Astrocyte (in vitro differentiated cells and primary cell): ENCODE data around the gene GPR39. TPM values are rescaled to one million over a fixed set of nuclear protein-coding genes. Genes with fewer than 3 reads are reported as not detected.

ENCODE experiments used
- DNase-seq: peaks from one replicate; pipeline ENCODE4 v3.0.0-alpha.2; 2010; ENCODE audit warnings: low read depth
- FAIRE-seq: peaks from 2 replicates; lab custom pipeline; 2011; peaks lifted over from hg19 to GRCh38; lab: Jason Lieb, UNC
- H2AFZ ChIP-seq: 2 replicates; pipeline ENCODE4 v1.6.0; 2012; ENCODE audit warnings: low read depth, low read length, inconsistent platforms
- H3K27ac ChIP-seq: 2 replicates; pipeline ENCODE4 v1.5.1; 2011; ENCODE audit warnings: low read depth, low read length, inconsistent platforms
- H3K27me3 ChIP-seq: 2 replicates; pipeline ENCODE4 v1.6.0; 2011; ENCODE audit warnings: low read length, inconsistent platforms; ENCODE audit not compliant: insufficient read depth
- H3K36me3 ChIP-seq: 2 replicates; pipeline ENCODE4 v1.5.1; 2011; ENCODE audit warnings: low read length, inconsistent platforms; ENCODE audit not compliant: insufficient read depth
- H3K4me1 ChIP-seq: 2 replicates; pipeline ENCODE4 v1.5.1; 2011; ENCODE audit warnings: low read length, inconsistent platforms; ENCODE audit not compliant: insufficient read depth
- H3K4me2 ChIP-seq: 2 replicates; pipeline ENCODE4 v1.6.0; 2012; ENCODE audit warnings: low read length, inconsistent platforms
- H3K4me3 ChIP-seq: 2 replicates; pipeline ENCODE4 v1.5.1; 2011; ENCODE audit warnings: low read depth, mild to moderate bottlenecking, low read length, inconsistent platforms; ENCODE audit not compliant: insufficient read depth
- H3K79me2 ChIP-seq: 2 replicates; pipeline ENCODE4 v1.6.0; 2012; ENCODE audit warnings: mild to moderate bottlenecking, low read length, inconsistent platforms; ENCODE audit not compliant: insufficient read depth
- H3K9ac ChIP-seq: 2 replicates; pipeline ENCODE4 v1.6.0; 2012; ENCODE audit warnings: mild to moderate bottlenecking, low read length, inconsistent platforms
- H3K9me3 ChIP-seq: 2 replicates; pipeline ENCODE4 v1.5.1; 2012; ENCODE audit warnings: low read depth, mild to moderate bottlenecking, low read length, inconsistent platforms; ENCODE audit not compliant: insufficient read depth
- H4K20me1 ChIP-seq: 2 replicates; pipeline ENCODE4 v1.6.0; 2012; ENCODE audit warnings: low read length, inconsistent platforms; ENCODE audit not compliant: insufficient read depth
- H3K27ac Mint-ChIP-seq: one replicate; pipeline ENCODE4 v1.8.0; 2021; ENCODE audit warnings: mild to moderate bottlenecking, mixed read lengths; ENCODE audit not compliant: unreplicated experiment
- H3K27me3 Mint-ChIP-seq: one replicate; pipeline ENCODE4 v1.8.0; 2021; ENCODE audit warnings: low read depth, mixed read lengths; ENCODE audit not compliant: unreplicated experiment
- H3K36me3 Mint-ChIP-seq: one replicate; pipeline ENCODE4 v1.8.0; 2021; ENCODE audit warnings: low read depth, mixed read lengths; ENCODE audit not compliant: unreplicated experiment
- H3K4me1 Mint-ChIP-seq: one replicate; pipeline ENCODE4 v1.8.0; 2021; ENCODE audit warnings: low read depth, mixed read lengths; ENCODE audit not compliant: unreplicated experiment
- H3K4me3 Mint-ChIP-seq: one replicate; pipeline ENCODE4 v1.8.0; 2021; ENCODE audit warnings: mild to moderate bottlenecking, moderate library complexity, mixed read lengths; ENCODE audit not compliant: unreplicated experiment
- H3K9me3 Mint-ChIP-seq: one replicate; pipeline ENCODE4 v1.8.0; 2021; ENCODE audit warnings: mild to moderate bottlenecking, mixed read lengths; ENCODE audit not compliant: unreplicated experiment
- CTCF ChIP-seq: IDR thresholded peaks from 2 replicates; pipeline ENCODE4 v1.5.1; 2011; ENCODE audit warnings: low read depth, mild to moderate bottlenecking, inconsistent platforms, low read length, moderate library complexity; ENCODE audit not compliant: insufficient read depth
- EZH2 ChIP-seq: IDR thresholded peaks from 2 replicates; pipeline ENCODE4 v1.6.1; 2012; ENCODE audit warnings: mild to moderate bottlenecking, low read length, inconsistent platforms; ENCODE audit not compliant: insufficient read depth
- total RNA-seq: library from RNA; stranded (reverse); gene quantifications from 2 replicates; pipeline ENCODE4 v1.2.1, GENCODE V29; 2021

The GPR39 gene
- total RNA-seq, 1 donor from 2014 or later, result 4.4 TPM

DNA sequence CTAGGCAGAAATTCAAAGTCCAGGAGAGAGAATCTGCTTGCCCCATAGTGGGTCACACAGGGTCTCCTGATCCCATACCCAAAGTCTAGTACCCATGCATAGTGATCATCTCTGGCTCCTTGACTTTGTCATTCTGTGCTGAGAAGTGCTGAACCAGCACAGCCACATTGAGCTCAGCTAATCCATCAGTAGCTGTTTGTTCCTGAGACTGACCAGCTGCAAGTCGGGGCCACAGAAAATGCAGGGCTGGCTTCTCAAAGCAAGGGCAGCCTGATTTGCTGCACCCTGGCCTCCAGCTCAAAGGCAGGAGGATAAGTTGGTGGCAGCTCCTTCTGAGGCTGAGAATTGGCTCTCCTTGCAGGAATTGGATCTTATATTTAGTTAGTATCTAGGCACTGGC, 181.2 kb downstream of the GPR39 start:
- Mint-ChIP-seq H3K9me3 (peaks cover 2% of the 10 kb centered on the region), H3K4me3 (no peak overlapping the region), H3K36me3 (peaks cover 3% of the 10 kb centered on the region), H3K27me3 (peaks cover 7% of the 10 kb centered on the region), H3K4me1 (peaks cover 11% of the 10 kb centered on the region), H3K27ac (no peak overlapping the region)
- TF ChIP-seq CTCF, result no peak
- TF ChIP-seq EZH2, result no peak
- Histone ChIP-seq H3K9me3 (no peaks in the 10 kb centered on the region), H3K27ac (no peak overlapping the region), H3K79me2 (no peaks in the 10 kb centered on the region), H3K4me1 (peaks cover 3% of the 10 kb centered on the region), H3K36me3 (no peaks in the 10 kb centered on the region), H4K20me1 (peaks cover 6% of the 10 kb centered on the region), H3K27me3 (no peaks in the 10 kb centered on the region), H3K9ac (no peak overlapping the region), H3K4me3 (no peak overlapping the region), H3K4me2 (no peak overlapping the region), H2AFZ (no peak overlapping the region)
- FAIRE-seq (no peak), DNase-seq (no peak)

DNA sequence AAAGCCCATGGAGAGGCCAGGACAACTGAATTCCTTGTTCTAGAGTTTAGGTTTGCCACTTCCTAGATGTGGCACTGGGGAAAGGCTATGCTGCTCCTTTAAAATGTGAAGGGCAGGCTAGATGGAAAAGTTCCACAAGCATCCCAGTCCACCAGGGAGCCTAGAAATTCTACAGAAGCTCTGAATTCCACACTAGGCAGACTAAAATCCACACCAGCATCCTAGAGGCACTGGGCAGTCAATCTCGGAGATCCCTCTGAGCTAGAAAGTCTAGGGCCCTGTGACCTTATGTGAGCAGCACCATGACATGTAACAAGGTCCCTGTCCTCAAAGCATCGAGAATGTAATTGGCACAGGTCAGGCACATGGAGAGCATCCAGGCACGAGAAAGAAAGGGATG, 181.9 kb downstream of the GPR39 start:
- peaks cover 1% of the 10 kb centered on the region for H3K4me1 ChIP-seq
- H3K4me3 Mint-ChIP-seq, result no peak overlapping the region
- H3K4me2 ChIP-seq, result no peak overlapping the region
- no peak overlapping the region for H3K9ac ChIP-seq
- H3K4me3 ChIP-seq, result no peak overlapping the region
- H3K27me3 ChIP-seq, result no peaks in the 10 kb centered on the region
- no peak overlapping the region for H3K27ac Mint-ChIP-seq
- H3K27ac ChIP-seq, result no peak overlapping the region
- TF ChIP-seq EZH2, result no peak
- no peak for TF ChIP-seq CTCF
- H3K36me3 ChIP-seq, result no peaks in the 10 kb centered on the region
- FAIRE-seq, result no peak
- no peaks in the 10 kb centered on the region for H3K79me2 ChIP-seq
- H3K4me1 Mint-ChIP-seq, result peaks cover 5% of the 10 kb centered on the region
- no peak for DNase-seq
- H3K27me3 Mint-ChIP-seq, result peaks cover 7% of the 10 kb centered on the region
- H3K9me3 Mint-ChIP-seq, result peaks cover 2% of the 10 kb centered on the region
- no peaks in the 10 kb centered on the region for H3K9me3 ChIP-seq
- H2AFZ ChIP-seq, result no peak overlapping the region
- peaks cover 4% of the 10 kb centered on the region for H4K20me1 ChIP-seq
- peaks cover 3% of the 10 kb centered on the region for H3K36me3 Mint-ChIP-seq

GRCh38 chr2:132599556-132599955, 183.0 kb downstream of the GPR39 start:
- Histone ChIP-seq H3K4me3 (no peak overlapping the region), H3K27me3 (no peaks in the 10 kb centered on the region), H3K4me1 (no peaks in the 10 kb centered on the region), H3K4me2 (no peak overlapping the region), H4K20me1 (peaks cover 3% of the 10 kb centered on the region), H2AFZ (no peak overlapping the region), H3K79me2 (no peaks in the 10 kb centered on the region), H3K9me3 (no peaks in the 10 kb centered on the region), H3K27ac (no peak overlapping the region), H3K9ac (no peak overlapping the region), H3K36me3 (no peaks in the 10 kb centered on the region)
- no peak for DNase-seq
- Mint-ChIP-seq H3K4me3 (no peak overlapping the region), H3K4me1 (no peaks in the 10 kb centered on the region), H3K9me3 (peaks cover 2% of the 10 kb centered on the region), H3K36me3 (peaks cover 3% of the 10 kb centered on the region), H3K27me3 (peaks cover 7% of the 10 kb centered on the region), H3K27ac (no peak overlapping the region)
- FAIRE-seq, result no peak
- TF ChIP-seq EZH2 (no peak), CTCF (no peak)
